ENCODE results near the gene VDR.
"Not testable (repeated sequence)": the region's sequence is repeated elsewhere in the genome, so short reads cannot be mapped to it uniquely, and the experiment has no call there.

VDR gene

GRCh38 chr12:47843226-47843980, 61.4 kb downstream of the VDR start:
- no peak for DNase-seq

GRCh38 chr12:47842543-47842942, 62.3 kb downstream of the VDR start:
- not testable (repeated sequence) for DNase-seq

GRCh38 chr12:47841910-47842309, 62.9 kb downstream of the VDR start:
- DNase-seq: no peak

- DNase-seq: no peak
These were observed 63.3 kb downstream of the VDR start for GRCh38 chr12:47841501-47841900.

- DNase-seq: no peak
These were observed 64.2 kb downstream of the VDR start for GRCh38 chr12:47840571-47840970.

GRCh38 chr12:47839214-47839876, 65.4 kb downstream of the VDR start:
- DNase-seq: no peak

- DNase-seq: no peak
These were observed 66.4 kb downstream of the VDR start for GRCh38 chr12:47838286-47838931.

GRCh38 chr12:47837190-47838171, 67.3 kb downstream of the VDR start:
- DNase-seq: peak; percentile 63

GRCh38 chr12:47835831-47836155, 69.0 kb downstream of the VDR start:
- DNase-seq: no peak

- no peak for DNase-seq
These were observed 69.6 kb downstream of the VDR start for GRCh38 chr12:47835006-47835830.

- no peak for DNase-seq
These were observed 70.4 kb downstream of the VDR start for GRCh38 chr12:47834199-47834903.

- no peak for DNase-seq
These were observed 71.2 kb downstream of the VDR start for GRCh38 chr12:47833591-47834012.

- DNase-seq: no peak
These were observed 72.4 kb downstream of the VDR start for GRCh38 chr12:47832263-47832933.

- no peak for DNase-seq
These were observed 75.2 kb downstream of the VDR start for GRCh38 chr12:47829584-47829983.

GRCh38 chr12:47828976-47829482, 75.8 kb downstream of the VDR start:
- DNase-seq: no peak

- no peak for DNase-seq
These were observed 76.5 kb downstream of the VDR start for GRCh38 chr12:47828008-47828975.

GRCh38 chr12:47825173-47825639, 79.6 kb downstream of the VDR start:
- DNase-seq: no peak

GRCh38 chr12:47824635-47825034, 80.2 kb downstream of the VDR start:
- no peak for DNase-seq

GRCh38 chr12:47824198-47824597, 80.6 kb downstream of the VDR start:
- DNase-seq: peak; percentile 37
